Endometrial microvascular endothelial cells (primary cell): ENCODE data around the gene CDH9. TPM values are rescaled to one million over a fixed set of nuclear protein-coding genes. Genes with fewer than 3 reads are reported as not detected.
"Not testable (repeated sequence)": the region's sequence is repeated elsewhere in the genome, so short reads cannot be mapped to it uniquely, and the experiment has no call there.

Experiments
- in situ Hi-C: cut with HindIII; loops from 2 replicates; pipeline ENCODE4 v1.10.0; 2017; ENCODE audit warnings: low sequenced_read_pairs, low pct_unique_long_range_greater_than_20kb; ENCODE audit errors: inconsistent ontology term
- total RNA-seq: library from RNA; depleted of rRNA; stranded (reverse); fragments of >200 nt; gene quantifications from one replicate; pipeline ENCODE4 v1.2.3, GENCODE V29; 2015; ENCODE audit errors: inconsistent ontology term

Gene CDH9
- total RNA-seq, 1 donor from 2014 or later: not detected

GRCh38 chr5:26852450-26852849 lies 185.9 kb downstream of the CDH9 start:
- in situ Hi-C loops: not testable (repeated sequence)

- in situ Hi-C loops: no loop called here
Measured at GRCh38 chr5:26847041-26847736, 191.2 kb downstream of the CDH9 start.

GRCh38 chr5:26843677-26844076 lies 194.7 kb downstream of the CDH9 start:
- in situ Hi-C loops: no loop called here

DNA sequence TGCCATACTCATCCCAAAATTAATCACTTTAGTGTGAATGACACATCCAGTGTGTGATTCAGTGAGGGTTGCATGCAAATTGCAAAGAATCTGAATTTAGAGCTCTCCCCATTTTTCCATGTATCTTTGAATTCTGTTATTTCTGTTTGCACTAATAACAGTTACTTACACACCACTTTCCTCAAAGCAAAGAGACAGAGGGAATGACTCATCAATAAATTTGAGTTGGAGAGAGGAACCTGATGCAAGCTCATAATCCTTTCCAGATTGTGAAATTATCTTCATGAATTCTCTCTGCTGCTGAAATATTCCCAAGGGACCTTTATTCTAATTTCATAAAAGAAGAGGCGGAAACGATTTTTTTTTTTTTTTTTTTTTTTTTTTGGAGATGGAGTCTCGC lies 204.8 kb downstream of the CDH9 start:
- in situ Hi-C loops: no loop called here
